Activated T-helper 2 cell treated with anti-CD3 and anti-CD28 coated beads, Interferon-gamma antibody, Interleukin-2, Interleukin-4, amounts not matched to agents 10 μg/mL and 5 μg/mL and 100 μg/mL, durations not matched to agents 14 hours and 24 hours and 36 hours (primary cell): Measurements from ENCODE around the gene ELN. TPM values are rescaled to one million over a fixed set of nuclear protein-coding genes. Genes with fewer than 3 reads are reported as not detected.
"Not testable (repeated sequence)": the region's sequence is repeated elsewhere in the genome, so short reads cannot be mapped to it uniquely, and the experiment has no call there.

ENCODE experiments used
- DNase-seq: peaks from one replicate; pipeline ENCODE4 v3.0.0; 2021; ENCODE audit warnings: low spot score
- H3K27ac Mint-ChIP-seq: one replicate; pipeline ENCODE4 v1.8.0; 2021; ENCODE audit warnings: mixed read lengths
- H3K27me3 Mint-ChIP-seq: one replicate; pipeline ENCODE4 v1.8.0; 2021; ENCODE audit warnings: low read depth, mixed read lengths
- H3K36me3 Mint-ChIP-seq: one replicate; pipeline ENCODE4 v1.8.0; 2021; ENCODE audit warnings: low read depth, mixed read lengths
- H3K4me1 Mint-ChIP-seq: one replicate; pipeline ENCODE4 v1.8.0; 2021; ENCODE audit warnings: low read depth, mixed read lengths
- H3K4me3 Mint-ChIP-seq: one replicate; pipeline ENCODE4 v1.8.0; 2021; ENCODE audit warnings: low read depth, mild to moderate bottlenecking, moderate library complexity, mixed read lengths
- H3K9me3 Mint-ChIP-seq: one replicate; pipeline ENCODE4 v1.8.0; 2021; ENCODE audit warnings: mixed read lengths
- intact Hi-C: fragments of 100-400 bp; cut with micrococcal nuclease; formaldehyde crosslinking; loops from one replicate; pipeline ENCODE4 v1.15.1; 2023
- total RNA-seq: library from RNA; stranded (reverse); gene quantifications from 2 replicates; pipeline ENCODE4 v1.2.3, GENCODE V29; 2022

Gene ELN
- total RNA-seq, 1 donor from 2014 or later: not detected

DNA sequence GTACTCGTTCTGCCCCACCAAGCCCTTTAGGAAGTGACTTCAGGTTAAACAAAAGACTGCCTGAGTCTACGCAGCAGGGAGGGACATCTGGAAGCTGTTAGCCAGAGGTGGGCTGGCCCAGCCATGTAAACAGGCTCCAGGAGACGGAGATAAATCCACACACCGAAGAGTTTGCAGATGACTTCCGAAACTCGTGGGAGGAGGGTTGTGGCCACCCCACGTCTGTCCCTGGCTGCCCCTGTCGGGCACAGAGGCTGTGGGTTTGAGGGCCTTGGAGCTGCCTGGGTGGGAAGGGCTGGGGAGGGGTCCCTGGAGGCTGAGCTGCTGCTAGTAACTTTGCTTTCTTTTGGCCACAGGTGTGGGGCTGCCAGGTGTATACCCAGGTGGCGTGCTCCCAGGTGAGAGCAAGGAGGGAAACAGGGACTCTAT is 15.6 kb downstream of the ELN start:
- DNase-seq: no peak
- H3K9me3 Mint-ChIP-seq: no peaks in the 10 kb centered on the region
- no peaks in the 10 kb centered on the region for H3K36me3 Mint-ChIP-seq
- H3K27me3 Mint-ChIP-seq: no peaks in the 10 kb centered on the region
- no peak overlapping the region for H3K4me3 Mint-ChIP-seq
- H3K27ac Mint-ChIP-seq: no peak overlapping the region
- intact Hi-C loops: no loop called here
- no peaks in the 10 kb centered on the region for H3K4me1 Mint-ChIP-seq

DNA sequence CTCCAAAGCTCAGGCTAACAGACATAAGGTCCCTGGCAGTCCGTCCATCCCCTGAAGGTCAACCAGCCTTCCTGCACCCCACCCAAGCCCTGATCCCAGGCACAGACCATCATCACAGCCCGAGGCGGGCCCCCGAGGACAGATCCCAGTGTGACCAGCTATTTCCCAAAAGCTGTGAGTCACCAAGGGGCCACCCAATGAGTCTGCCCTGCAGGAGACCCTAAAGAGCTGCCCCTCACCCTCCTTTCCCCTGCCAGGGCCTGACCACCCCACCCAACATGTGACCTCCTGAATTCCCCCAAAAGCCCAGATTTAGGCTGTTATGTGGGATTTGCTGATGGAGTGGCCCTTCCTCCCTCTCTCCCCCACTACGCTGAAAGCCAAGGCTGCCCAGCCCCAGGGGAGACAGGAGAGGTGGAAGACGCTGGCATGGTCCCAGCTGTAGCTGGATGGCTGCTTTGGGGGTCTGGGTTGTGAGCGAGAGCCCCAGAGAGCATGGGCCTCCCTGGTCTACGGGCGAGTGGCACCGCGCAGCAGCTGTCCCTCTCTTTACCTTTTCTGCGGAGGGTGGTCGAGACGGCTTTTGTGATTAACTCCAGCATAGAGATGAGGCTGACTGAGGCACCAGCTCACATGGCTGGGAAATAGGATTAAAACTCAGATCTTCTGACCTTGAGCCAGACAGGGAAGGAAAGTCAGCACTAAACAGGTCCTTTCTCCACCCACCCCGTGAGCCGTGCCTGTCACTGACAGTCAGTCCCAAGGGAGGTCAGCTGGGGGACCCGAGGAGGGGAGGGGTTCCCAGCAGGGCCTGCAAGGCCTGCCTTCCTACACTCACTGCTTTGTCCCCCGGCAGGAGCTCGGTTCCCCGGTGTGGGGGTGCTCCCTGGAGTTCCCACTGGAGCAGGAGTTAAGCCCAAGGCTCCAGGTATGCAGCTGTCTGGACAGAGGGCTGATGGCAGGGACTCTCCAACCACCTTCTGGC is 16.7 kb downstream of the ELN start:
- Mint-ChIP-seq H3K4me1 (no peaks in the 10 kb centered on the region), H3K27me3 (no peaks in the 10 kb centered on the region), H3K36me3 (no peaks in the 10 kb centered on the region), H3K27ac (no peak overlapping the region), H3K9me3 (no peaks in the 10 kb centered on the region), H3K4me3 (no peak overlapping the region)
- no peak for DNase-seq
- intact Hi-C loops: no loop called here

DNA sequence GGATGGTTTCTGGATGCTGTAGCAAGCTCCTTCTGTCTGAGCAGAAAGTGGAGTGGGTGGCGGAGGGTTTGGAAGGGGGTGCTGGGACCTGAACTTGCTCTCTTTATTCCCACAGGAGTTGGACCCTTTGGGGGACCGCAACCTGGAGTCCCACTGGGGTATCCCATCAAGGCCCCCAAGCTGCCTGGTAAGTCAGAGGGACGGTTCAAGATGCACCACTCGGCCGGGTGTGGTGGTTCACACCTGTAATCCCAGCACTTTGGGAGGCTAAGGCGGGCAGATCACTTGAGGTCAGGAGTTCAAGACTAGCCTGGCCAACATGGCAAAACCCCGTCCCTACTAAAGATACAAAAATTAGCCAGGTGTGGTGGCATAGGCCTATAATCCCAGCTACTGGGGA is 18.6 kb downstream of the ELN start:
- intact Hi-C loops, H3K36me3 Mint-ChIP-seq, H3K27me3 Mint-ChIP-seq, DNase-seq, H3K27ac Mint-ChIP-seq, H3K4me3 Mint-ChIP-seq, H3K4me1 Mint-ChIP-seq, H3K9me3 Mint-ChIP-seq: not testable (repeated sequence)

DNA sequence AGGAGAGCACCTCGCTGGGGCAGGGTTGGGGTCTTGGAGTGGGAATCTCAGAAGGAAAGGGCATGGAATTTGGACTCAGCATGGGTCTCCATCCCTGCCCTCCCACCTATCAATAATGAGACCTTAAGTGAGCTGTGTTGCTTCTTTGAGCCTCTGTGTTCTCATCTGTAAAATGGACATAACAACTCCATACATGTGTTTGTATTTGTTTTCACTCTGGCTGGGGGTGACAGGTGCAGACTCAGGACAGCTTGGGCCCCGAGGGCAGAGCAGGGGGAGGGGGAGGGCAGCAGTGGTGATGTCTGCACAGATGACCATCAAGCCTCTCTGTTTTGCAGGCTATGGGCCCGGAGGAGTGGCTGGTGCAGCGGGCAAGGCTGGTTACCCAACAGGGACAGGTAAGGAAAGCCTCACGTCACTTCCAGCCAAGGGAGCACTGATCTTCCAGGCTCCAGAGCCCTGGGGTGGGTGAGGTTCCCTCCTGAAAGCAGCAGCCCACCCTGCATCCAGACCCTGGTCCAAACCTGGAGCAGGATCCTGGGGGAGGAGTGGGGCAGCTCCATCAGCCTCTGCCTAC is 19.9 kb downstream of the ELN start:
- Mint-ChIP-seq H3K4me1 (no peaks in the 10 kb centered on the region), H3K4me3 (no peak overlapping the region), H3K9me3 (no peaks in the 10 kb centered on the region), H3K27me3 (no peaks in the 10 kb centered on the region), H3K27ac (no peak overlapping the region), H3K36me3 (no peaks in the 10 kb centered on the region)
- no peak for DNase-seq
- intact Hi-C loops: no loop called here

DNA sequence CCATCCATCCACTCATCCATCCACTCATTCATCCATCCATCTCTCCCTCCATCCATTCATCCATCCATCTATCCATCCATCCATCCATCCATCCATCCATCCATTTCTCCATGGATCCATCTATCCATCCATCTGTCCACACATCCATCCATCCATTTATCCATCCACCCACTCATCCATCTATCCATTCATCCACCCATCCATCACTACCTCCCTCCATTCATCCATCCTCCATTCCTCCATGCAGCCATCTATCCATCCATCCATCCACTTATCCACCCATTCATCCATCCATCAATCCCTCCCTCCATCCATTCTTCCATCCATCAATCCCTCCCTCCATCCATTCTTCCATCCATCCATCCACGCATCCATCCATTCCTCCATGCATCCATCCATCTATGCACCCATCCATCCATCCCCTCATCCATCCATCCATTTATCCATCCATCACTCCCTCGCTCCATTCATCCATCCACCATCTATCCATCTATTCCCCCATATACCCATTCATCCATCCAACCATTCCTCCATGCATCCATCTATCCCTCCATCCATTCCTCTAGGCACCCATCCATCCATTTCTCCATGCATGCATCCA is 21.1 kb downstream of the ELN start:
- intact Hi-C loops: no loop called here
- Mint-ChIP-seq H3K27ac (no peak overlapping the region), H3K27me3 (no peaks in the 10 kb centered on the region), H3K36me3 (no peaks in the 10 kb centered on the region), H3K4me3 (no peak overlapping the region), H3K4me1 (no peaks in the 10 kb centered on the region), H3K9me3 (no peaks in the 10 kb centered on the region)
- no peak for DNase-seq

DNA sequence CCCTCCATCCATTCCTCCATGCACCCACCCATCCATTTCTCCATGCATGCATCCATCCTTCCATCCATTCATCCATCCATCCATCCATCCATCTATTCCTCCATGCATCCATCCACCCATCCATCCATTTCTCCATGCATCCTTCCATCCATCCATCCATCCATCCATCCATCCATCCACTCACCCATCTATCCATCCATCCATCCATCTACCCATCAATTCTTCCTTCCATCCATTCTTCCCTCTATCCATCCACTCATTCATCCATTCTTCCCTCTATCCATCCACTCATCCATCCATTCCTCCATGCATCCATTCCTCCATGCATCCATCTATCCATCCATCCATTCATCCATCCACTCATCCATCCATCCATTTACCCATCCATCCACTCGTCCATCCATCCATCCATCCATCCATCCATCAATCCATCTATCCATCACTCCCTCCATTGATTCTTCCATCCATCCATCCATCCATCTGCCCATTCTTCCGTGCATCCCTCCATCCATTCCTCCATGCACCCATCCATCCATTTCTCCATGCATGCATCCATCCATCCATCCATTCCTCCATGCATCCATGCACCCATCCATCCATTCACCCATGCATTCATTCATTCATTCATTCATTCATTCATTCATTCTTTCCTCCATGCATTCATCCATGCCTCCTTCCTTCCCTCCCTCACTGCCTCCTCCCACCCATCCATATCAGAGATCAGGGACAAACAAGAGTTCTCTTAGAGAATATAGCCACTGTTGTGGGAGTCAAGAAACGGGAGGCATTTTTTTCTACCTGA is 22.2 kb downstream of the ELN start:
- Mint-ChIP-seq H3K27me3 (no peaks in the 10 kb centered on the region), H3K4me1 (no peaks in the 10 kb centered on the region), H3K27ac (no peak overlapping the region), H3K36me3 (no peaks in the 10 kb centered on the region), H3K4me3 (no peak overlapping the region), H3K9me3 (no peaks in the 10 kb centered on the region)
- DNase-seq: no peak
- intact Hi-C loops: no loop called here

DNA sequence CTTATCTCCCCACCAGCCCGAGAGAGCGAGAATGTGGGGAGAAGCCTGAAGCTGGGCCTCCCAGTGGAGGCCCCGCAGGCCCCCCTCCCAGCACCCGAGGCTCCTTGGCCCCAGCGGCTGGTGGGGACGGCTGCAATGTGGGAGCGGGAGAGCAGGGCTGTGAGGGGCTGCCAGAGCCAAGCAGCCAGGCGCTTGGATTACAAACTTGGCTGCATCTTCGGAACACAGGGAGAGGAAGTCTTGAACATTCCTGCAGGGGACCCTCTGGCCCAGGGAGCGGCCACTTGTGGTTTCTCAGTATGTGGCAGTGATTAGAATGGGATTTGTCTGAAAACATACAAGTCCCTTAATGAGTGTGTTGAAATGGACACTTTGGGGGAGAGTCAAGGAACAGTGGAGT is 23.2 kb downstream of the ELN start:
- no peak for DNase-seq
- Mint-ChIP-seq H3K27me3 (no peaks in the 10 kb centered on the region), H3K27ac (no peak overlapping the region), H3K4me1 (no peaks in the 10 kb centered on the region), H3K4me3 (no peak overlapping the region), H3K36me3 (no peaks in the 10 kb centered on the region), H3K9me3 (no peaks in the 10 kb centered on the region)
- intact Hi-C loops: no loop called here

DNA sequence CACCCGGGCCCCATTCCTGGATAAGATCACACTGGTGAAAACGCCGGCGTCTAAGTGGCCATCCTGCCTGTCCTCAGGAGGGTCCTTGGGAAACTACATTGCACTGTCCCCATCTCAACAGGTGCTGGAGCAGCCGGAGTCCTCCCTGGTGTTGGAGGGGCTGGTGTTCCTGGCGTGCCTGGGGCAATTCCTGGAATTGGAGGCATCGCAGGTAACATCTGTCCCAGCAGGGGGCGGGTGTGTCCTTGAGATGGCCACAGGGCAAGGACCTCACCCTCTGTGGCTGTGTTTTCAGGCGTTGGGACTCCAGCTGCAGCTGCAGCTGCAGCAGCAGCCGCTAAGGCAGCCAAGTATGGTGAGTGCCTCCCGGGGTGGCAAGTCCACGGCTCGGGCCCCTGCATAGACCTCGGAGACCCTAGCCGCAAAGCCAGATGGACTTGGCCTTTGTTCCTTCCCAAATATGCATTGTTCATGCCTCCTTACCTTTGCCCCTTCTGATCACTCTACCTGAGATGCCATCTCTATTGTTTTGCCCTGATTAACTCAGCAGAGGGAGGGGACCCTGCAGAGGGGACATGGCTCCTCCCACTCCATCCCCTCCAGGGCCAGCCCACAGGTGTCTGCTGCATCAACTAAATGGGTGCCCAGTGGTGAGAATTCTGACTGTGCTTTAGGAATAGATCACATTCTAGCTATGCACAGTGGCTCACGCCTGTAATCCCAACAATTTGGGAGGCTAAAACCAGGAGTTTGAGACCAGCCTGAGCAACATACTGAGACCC is 23.8 kb downstream of the ELN start:
- Mint-ChIP-seq H3K4me3 (no peak overlapping the region), H3K27me3 (no peaks in the 10 kb centered on the region), H3K9me3 (no peaks in the 10 kb centered on the region), H3K36me3 (no peaks in the 10 kb centered on the region), H3K4me1 (no peaks in the 10 kb centered on the region), H3K27ac (no peak overlapping the region)
- DNase-seq: no peak
- intact Hi-C loops: no loop called here

DNA sequence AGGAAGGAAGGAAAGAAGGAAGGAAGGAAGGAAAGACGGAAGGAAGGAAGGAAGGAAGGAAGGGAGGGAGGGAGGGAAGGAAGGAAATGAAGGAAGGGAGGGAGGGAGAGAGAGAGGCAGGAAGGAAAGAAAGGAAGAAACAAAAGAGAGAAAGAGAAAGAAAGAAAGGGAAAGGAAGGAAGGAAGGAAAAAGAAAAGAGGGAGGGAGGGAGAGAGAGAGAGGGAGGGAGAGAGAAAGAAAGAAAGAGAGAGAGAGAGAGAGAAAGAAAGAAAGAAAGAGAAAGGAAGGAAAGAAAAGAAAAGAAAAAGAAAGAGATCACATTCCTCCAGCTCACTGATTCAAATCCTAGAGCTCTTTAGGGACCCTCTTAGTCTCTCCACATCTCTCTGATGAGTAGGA is 24.7 kb downstream of the ELN start:
- no peaks in the 10 kb centered on the region for H3K36me3 Mint-ChIP-seq
- no peak for DNase-seq
- H3K27me3 Mint-ChIP-seq: no peaks in the 10 kb centered on the region
- H3K9me3 Mint-ChIP-seq: no peaks in the 10 kb centered on the region
- H3K4me1 Mint-ChIP-seq: no peaks in the 10 kb centered on the region
- H3K4me3 Mint-ChIP-seq: no peak overlapping the region
- H3K27ac Mint-ChIP-seq: no peak overlapping the region
- intact Hi-C loops: no loop called here

DNA sequence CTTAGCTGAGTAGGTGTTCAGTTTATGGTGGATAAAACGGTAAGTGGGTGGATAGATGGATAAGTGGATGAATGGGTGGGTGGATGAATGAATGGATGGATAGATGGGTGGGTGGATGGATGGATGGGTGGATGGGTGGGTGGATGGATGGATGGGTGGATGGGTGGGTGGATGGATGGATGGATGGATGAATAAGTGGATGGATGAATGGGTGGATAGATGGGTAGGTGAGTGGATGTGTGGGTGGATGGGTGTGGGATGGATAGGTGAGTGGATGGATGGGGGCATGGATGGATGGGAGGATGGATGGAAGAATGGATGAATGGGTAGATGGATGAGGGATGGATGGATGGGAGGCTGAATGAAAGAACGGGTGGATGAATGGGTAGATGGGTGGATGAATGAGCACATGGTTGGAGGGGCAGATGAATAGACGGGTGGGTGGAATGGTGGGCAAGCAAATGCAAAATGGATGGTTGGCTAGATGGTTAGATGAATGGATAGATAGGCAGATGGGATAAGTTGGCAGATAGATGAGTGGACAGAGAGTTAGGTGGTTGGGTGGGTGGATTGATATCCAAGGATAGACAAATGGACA is 25.7 kb downstream of the ELN start:
- no peak for DNase-seq
- no peaks in the 10 kb centered on the region for H3K36me3 Mint-ChIP-seq
- intact Hi-C loops: no loop called here

DNA sequence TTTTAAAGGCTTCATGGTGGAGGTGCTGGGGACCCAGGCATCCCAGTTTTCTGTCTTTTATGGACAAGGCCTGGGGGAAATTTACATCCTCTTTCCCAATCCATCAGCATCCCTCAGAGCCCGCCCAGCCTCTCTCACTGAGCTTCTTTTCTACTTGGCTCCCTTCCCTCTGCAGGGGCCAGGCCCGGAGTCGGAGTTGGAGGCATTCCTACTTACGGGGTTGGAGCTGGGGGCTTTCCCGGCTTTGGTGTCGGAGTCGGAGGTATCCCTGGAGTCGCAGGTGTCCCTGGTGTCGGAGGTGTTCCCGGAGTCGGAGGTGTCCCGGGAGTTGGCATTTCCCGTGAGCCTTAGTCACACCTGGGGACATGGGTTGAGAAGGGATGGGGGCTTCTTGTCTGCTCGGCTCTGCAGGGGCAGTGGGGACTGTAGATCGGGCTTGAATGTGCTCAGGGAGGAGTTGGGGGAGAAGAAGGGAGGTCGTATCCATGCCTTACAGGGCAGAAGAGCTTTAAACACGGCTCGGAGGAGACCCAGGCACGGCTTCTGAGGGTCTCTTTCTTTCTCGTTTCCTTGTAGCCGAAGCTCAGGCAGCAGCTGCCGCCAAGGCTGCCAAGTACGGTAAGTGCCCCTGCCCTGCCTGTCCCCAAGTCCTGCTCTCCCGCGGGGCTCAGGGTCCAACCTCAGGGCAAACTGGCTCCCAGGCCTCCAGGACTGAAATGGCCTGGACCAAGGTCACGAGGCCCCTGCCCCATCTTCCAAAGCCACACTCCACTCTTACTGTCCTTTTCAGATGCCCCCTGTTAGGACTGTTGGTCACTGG is 28.3 kb downstream of the ELN start:
- no peak overlapping the region for H3K4me3 Mint-ChIP-seq
- H3K4me1 Mint-ChIP-seq: no peaks in the 10 kb centered on the region
- intact Hi-C loops: no loop called here
- H3K27ac Mint-ChIP-seq: no peak overlapping the region
- H3K27me3 Mint-ChIP-seq: peaks cover 6% of the 10 kb centered on the region
- H3K9me3 Mint-ChIP-seq: no peaks in the 10 kb centered on the region
- H3K36me3 Mint-ChIP-seq: no peaks in the 10 kb centered on the region
- DNase-seq: no peak

More for the DNA sequence above, 25.7 kb downstream of the ELN start:
- H3K27me3 Mint-ChIP-seq: peaks cover 6% of the 10 kb centered on the region
- H3K9me3 Mint-ChIP-seq: no peaks in the 10 kb centered on the region
- no peak overlapping the region for H3K27ac Mint-ChIP-seq
- no peak overlapping the region for H3K4me3 Mint-ChIP-seq
- no peaks in the 10 kb centered on the region for H3K4me1 Mint-ChIP-seq
